GM13977 (cell line): ENCODE results near the gene ACOX2.

Source experiments
- DNase-seq: peaks from one replicate; pipeline ENCODE4 v3.0.0; 2012; ENCODE audit warnings: low spot score
- CTCF ChIP-seq: IDR thresholded peaks from 2 replicates; pipeline ENCODE4 v1.5.1; 2012; ENCODE audit warnings: mild to moderate bottlenecking, control low read depth; ENCODE audit not compliant: insufficient read depth; ENCODE audit errors: extremely low read depth, missing control alignments
- in situ Hi-C: fragments of 300-500 bp; cut with MboI; formaldehyde crosslinking; loops from one replicate; pipeline ENCODE4 v1.12.0; 2022; ENCODE audit warnings: low sequenced_read_pairs, low pct_unique_long_range_greater_than_20kb, mixed read lengths, inconsistent platforms; ENCODE audit not compliant: unreplicated experiment

ACOX2 gene

DNA sequence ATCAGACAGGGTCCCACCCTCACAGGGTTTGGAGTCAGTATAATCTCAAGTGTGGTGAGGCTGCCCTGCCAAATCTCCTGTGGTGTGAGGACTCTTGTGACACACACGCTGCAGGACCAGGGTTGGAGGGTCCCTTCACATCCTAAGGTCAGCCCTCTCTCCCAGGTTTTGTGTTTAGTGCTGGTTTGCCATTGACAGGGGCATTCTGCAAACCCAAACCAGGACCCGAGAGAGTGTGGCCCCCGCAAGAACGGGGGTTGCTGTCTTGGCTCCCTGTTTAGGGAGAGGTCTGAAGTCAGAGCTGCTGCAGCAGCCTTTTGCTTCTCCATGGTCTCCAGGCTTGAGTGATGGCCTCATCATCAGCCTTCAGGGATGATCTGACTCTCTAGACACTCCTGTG is 25.5 kb upstream of the ACOX2 start:
- in situ Hi-C loops = no loop called here
- no peak for TF ChIP-seq CTCF
- no peak for DNase-seq

DNA sequence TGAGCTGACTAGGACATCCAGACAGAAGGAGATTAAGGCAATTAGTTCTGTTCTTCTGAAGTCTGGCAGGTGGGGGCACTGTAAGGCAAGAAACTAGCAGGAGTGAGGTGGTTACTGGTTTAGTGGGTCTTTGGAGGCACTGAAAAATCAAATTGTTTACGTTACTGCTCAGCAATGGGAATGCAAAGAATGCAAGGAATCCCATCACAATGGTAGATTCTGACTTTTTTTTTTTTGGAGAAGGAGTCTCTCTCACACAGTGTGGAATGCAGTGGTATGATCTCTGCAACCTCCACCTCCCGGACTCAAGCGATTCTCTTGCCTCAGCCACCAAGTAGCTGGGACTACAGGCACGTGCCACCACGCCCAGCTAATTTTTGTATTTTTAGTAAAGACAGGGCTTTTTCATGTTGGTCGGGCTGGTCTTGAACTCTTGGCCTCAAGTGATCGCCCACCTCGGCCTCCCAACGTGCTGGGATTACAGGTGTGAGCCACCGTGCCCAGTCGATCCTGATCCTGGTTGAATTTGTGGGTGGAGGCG is 23.9 kb upstream of the ACOX2 start:
- in situ Hi-C loops = no loop called here
- TF ChIP-seq CTCF = peak; percentile 22
- DNase-seq = no peak

- no peak for DNase-seq
- TF ChIP-seq CTCF = no peak
- in situ Hi-C loops = no loop called here
Measured at GRCh38 chr3:58559586-58559985, 22.6 kb upstream of the ACOX2 start.

- no peak for DNase-seq
- in situ Hi-C loops = no loop called here
- TF ChIP-seq CTCF = no peak
Measured at GRCh38 chr3:58557491-58557890, 20.5 kb upstream of the ACOX2 start.

DNA sequence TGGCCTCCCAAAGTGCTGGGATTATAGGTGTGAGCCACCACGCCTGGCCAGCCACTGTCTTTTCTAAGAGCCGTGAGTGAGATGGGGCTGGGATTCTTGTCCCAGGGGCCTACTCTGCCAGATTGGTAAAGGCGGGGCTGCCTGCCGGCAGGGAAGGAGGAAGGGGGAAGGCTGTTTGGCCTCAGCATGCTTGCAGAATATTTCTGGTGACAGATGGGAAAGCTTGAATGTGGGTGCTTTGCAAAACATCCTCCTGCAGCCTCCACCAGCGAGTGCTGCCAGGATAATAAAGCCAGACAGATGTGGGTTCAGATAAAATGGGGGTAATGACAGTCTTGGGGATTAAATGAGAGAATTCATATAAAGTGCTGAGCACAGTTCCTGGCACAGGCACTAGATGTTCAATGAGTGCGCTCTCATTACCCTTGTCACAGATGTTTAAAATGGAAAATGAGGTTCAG is 19.8 kb upstream of the ACOX2 start:
- in situ Hi-C loops = no loop called here
- TF ChIP-seq CTCF = no peak
- no peak for DNase-seq

- no peak for DNase-seq
- no peak for TF ChIP-seq CTCF
- in situ Hi-C loops = no loop called here
Measured at GRCh38 chr3:58556001-58556400, 19.0 kb upstream of the ACOX2 start.

- no peak for DNase-seq
- TF ChIP-seq CTCF = no peak
- in situ Hi-C loops = no loop called here
Measured at GRCh38 chr3:58555203-58555602, 18.2 kb upstream of the ACOX2 start.
